Bronchial epithelial cell (primary cell): ENCODE measurements around the gene PPP2R3B. TPM values are rescaled to one million over a fixed set of nuclear protein-coding genes. Genes with fewer than 3 reads are reported as not detected.

Experiments used
- DNase-seq: peaks from one replicate; pipeline ENCODE4 v3.0.0-alpha.2; 2010; ENCODE audit warnings: low read depth
- FAIRE-seq: peaks from 2 replicates; lab custom pipeline; 2011; peaks lifted over from hg19 to GRCh38; lab: Jason Lieb, UNC
- H3K27me3 ChIP-seq: 2 replicates; pipeline ENCODE4 v1.5.1; 2011; ENCODE audit warnings: low read length; ENCODE audit not compliant: control insufficient read depth, insufficient read depth
- H3K36me3 ChIP-seq: 2 replicates; pipeline ENCODE4 v1.5.1; 2011; ENCODE audit warnings: low read length; ENCODE audit not compliant: control insufficient read depth, insufficient read depth
- H3K4me3 ChIP-seq: 2 replicates; pipeline ENCODE4 v1.5.1; 2011; ENCODE audit warnings: mild to moderate bottlenecking, low read depth, low read length, control low read depth
- total RNA-seq: library from RNA; depleted of rRNA; stranded (reverse); fragments of >200 nt; gene quantifications from 2 replicates; pipeline ENCODE4 v1.2.1, GENCODE V29; 2014
- TF ChIP-seq, protein P1 (sequence below): IDR thresholded peaks from 2 replicates; pipeline ENCODE4 v1.5.1; 2011; ENCODE audit warnings: mild to moderate bottlenecking, moderate library complexity, low read length, control low read depth, inconsistent platforms; ENCODE audit not compliant: insufficient read depth, severe bottlenecking

The PPP2R3B gene
- total RNA-seq, 1 donor from 2014 or later = 11.8 TPM

DNA sequence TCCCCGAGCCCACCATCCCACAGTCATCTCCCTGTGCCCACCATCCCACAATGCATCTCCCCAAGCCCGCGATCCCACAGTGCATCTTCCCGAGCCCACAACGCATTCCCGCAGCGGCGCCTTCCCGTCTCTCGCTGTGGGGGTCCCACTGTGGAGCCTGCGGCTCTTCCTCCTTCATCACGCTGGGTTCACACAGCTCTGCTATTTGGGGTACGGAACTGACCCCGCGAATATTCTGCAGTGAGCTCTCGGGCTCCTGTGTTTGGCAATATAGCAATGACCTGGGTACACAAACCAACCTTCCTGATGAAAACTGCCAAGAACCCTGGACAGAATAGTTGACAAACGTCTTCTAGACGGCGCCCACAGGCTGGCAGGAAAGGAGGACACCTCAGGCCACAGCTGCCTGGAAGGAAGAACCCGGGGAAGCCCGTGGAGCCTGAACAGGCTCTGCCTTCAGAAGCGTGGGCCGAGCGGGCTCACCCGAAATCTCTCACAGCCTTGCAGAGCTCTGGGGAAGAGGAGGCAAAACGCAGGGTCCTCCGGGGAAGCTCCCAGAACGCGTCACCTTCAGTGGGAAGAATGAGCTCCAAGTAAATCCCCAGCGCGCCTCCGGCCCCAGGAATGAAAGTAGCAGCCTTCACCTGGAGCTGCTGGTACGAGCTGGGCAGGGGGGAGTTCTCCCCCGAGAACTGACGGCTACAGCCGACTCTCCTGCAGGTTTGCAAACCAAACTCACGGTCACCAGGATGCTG is 22.9 kb downstream of the PPP2R3B start:
- Histone ChIP-seq H3K4me3 (no peak overlapping the region), H3K27me3 (no peaks in the 10 kb centered on the region), H3K36me3 (peaks cover 2% of the 10 kb centered on the region)
- FAIRE-seq = no peak
- no peak for DNase-seq
- TF ChIP-seq, protein P1, sequence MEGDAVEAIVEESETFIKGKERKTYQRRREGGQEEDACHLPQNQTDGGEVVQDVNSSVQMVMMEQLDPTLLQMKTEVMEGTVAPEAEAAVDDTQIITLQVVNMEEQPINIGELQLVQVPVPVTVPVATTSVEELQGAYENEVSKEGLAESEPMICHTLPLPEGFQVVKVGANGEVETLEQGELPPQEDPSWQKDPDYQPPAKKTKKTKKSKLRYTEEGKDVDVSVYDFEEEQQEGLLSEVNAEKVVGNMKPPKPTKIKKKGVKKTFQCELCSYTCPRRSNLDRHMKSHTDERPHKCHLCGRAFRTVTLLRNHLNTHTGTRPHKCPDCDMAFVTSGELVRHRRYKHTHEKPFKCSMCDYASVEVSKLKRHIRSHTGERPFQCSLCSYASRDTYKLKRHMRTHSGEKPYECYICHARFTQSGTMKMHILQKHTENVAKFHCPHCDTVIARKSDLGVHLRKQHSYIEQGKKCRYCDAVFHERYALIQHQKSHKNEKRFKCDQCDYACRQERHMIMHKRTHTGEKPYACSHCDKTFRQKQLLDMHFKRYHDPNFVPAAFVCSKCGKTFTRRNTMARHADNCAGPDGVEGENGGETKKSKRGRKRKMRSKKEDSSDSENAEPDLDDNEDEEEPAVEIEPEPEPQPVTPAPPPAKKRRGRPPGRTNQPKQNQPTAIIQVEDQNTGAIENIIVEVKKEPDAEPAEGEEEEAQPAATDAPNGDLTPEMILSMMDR = no peak

DNA sequence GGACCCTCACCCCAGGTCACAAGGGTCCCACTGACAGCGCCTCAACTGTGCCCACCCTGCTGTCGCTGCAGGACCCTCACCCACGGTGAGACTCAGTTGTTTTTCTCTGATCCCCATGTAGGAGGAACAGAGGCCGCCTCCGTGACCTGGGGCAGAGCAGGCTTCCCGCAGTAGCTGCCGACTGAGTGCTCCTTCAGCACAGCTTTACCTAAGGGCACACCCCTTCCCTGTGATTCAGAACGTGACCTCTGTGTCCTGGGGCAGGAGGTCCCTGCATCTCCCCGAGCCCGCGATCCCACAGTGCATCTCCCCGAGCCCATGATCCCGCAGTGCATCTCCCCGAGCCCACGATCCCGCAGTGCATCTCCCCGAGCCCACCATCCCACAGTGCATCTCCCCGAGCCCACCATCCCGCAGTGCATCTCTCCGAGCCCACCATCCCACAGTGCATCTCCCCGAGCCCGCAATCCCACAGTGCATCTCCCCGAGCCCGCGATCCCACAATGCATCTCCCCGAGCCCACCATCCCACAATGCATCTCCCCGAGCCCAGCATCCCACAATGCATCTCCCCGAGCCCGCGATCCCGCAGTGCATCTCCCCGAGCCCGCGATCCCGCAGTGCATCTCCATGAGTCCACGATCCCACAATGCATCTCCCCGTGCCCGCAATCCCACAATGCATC is 23.6 kb downstream of the PPP2R3B start:
- FAIRE-seq (peak; percentile 99), DNase-seq (no peak)
- H3K4me3 ChIP-seq = no peak overlapping the region
- TF ChIP-seq, protein P1 = no peak
- peaks cover 2% of the 10 kb centered on the region for H3K36me3 ChIP-seq
- H3K27me3 ChIP-seq = no peaks in the 10 kb centered on the region

DNA sequence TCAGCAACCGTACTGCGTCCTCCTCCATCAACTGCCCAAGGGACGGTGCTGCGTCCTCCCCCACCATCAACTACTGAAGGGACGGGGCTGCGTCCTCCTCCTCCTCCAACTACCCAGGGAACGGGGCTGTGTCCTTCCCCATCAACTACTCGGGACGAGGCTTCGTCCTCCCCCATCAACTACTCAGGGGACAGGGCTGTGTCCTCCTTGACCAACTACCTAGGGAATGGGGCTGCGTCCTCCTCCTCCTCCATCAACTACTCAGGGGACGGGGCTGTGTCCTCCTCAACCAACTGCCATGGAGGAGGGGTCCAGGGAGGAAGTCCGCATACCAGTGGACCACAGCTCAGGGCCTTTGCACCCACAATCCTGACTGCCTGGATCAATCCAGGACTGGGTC is 24.4 kb downstream of the PPP2R3B start:
- no peaks in the 10 kb centered on the region for H3K27me3 ChIP-seq
- H3K36me3 ChIP-seq = peaks cover 2% of the 10 kb centered on the region
- FAIRE-seq = no peak
- TF ChIP-seq, protein P1 = no peak
- no peak for DNase-seq
- H3K4me3 ChIP-seq = no peak overlapping the region

DNA sequence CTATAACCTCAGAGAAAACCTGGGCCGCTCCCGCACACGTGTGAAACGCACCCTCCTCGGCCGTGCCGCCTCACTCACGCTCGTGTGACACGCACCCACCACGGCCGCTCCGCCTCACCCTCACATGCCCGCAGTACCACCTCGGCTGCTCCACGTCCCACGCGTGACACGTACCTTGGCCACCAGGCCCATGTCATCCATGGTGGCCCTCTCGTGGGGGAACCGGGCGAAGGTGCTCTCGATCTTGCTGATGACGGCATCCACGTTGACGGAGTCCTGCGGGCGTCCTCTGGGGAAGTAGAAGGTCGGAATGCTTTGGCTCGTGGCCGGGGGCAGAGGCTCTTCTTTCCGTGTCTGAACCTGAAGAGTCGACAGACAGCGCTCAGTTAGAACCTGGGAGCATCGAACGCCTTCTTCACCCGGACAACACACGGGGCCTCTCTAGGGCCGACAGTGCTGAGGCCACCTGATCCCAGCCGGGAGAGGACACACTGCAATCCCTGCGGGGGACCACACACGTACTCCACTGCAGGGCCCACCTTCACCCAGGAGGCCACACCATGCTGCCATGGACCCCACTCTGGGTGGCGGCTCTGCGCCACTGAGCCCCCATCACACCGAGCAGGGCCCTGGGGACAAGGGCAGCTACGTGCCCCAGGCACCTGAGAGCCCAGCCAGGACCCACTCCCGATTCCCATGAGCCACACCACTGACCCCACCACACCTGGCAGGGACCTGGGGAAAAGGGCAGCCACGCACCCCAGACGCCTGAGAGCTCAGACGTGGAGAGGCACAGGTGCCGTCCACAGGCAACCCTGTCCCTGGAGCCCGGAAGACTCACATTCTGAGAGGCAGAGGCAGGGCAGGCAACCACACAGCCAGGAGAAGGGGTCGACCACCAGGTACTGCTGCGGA is 25.2 kb downstream of the PPP2R3B start:
- TF ChIP-seq, protein P1 = no peak
- H3K36me3 ChIP-seq = peaks cover 2% of the 10 kb centered on the region
- no peak for DNase-seq
- FAIRE-seq = no peak
- H3K4me3 ChIP-seq = no peak overlapping the region
- no peaks in the 10 kb centered on the region for H3K27me3 ChIP-seq

DNA sequence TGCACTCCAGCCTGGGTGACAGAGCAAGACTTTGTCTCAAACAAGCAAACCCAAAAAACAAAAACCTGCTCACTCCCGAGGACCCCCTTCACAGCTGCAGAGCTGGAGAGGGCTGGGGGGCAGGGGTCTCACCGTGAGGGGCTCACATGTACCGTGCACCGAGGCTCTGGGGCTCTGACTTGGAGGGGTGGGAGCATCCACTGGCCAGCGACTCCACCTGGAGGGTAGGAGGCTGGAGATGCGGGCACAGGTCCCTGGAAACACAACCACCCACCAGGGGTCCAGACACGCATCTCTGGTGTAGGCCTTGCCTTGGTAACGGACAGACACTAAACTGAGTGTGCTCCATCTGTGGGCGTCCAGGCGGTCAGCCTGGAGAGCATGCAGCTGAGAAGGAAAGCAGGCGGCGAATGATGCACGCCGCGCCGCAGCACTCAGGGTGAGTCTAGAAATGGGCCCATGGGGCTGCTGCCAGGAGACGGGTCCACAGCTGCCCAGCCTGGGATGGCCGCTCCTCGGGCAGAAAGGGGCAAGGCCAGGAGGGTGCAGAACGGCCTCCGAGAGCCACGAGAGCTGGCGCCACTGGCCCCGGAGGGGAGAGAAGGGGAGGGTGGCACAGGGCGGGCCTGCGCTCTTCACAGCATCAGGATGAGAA is 26.1 kb downstream of the PPP2R3B start:
- no peak for FAIRE-seq
- no peaks in the 10 kb centered on the region for H3K27me3 ChIP-seq
- TF ChIP-seq, protein P1 = no peak
- peaks cover 2% of the 10 kb centered on the region for H3K36me3 ChIP-seq
- no peak for DNase-seq
- H3K4me3 ChIP-seq = no peak overlapping the region
